HCT116 (cell line): Measurements from ENCODE around the gene ATP7B. TPM values are rescaled to one million over a fixed set of nuclear protein-coding genes. Genes with fewer than 3 reads are reported as not detected.

ENCODE experiments used
- ATAC-seq: fragments of 200-7000 bp; cut with Tn5 transposase; 2 replicates; pipeline ENCODE4 v1.9.1; 2020; ENCODE audit warnings: mild to moderate bottlenecking, moderate library complexity
- BruUV-seq: library from RNA; stranded (reverse); fragments of 400-500 nt; replicated peaks from 2 replicates; lab custom pipeline; 2021; lab: Mats Ljungman, UMichigan
- CTCF ChIA-PET: fragments of 300-600 bp; sonication (Branson Sonifier 250); formaldehyde crosslinking; loops from one replicate; lab custom pipeline; 2021; ENCODE audit warnings: antibody characterized with exemption; lab: Charles Lee
- POLR2A ChIA-PET: fragments of 300-600, 350-600 bp; sonication (Branson Sonifier 250); formaldehyde crosslinking; loops from one replicate; lab custom pipeline; 2021; ENCODE audit warnings: antibody characterized with exemption; lab: Charles Lee
- RAD21 ChIA-PET, 2 experiments: fragments of 300-600 bp; sonication (Branson Sonifier 250); formaldehyde crosslinking; loops; one replicate each; lab custom pipeline; 2023; ENCODE audit warnings: low total read pairs in 2 of 2; ENCODE audit not compliant: uncharacterized antibody in 2 of 2, unreplicated experiment in 2 of 2, low non-redundant PET in 1 of 2; lab: Charles Lee
- DNase-seq: peaks from one replicate; pipeline ENCODE4 v3.0.0-alpha.2; 2010; ENCODE audit warnings: low read depth, low spot score
- H2AFZ ChIP-seq: fragments of 200-600 bp; shearing (Covaris generic), sonication (generic); 2 replicates; pipeline ENCODE4 v1.6.1; 2017; ENCODE audit warnings: low read depth, mixed run types, mixed read lengths, antibody characterized with exemption, low read length; ENCODE audit not compliant: poor library complexity, severe bottlenecking
- H3K27ac ChIP-seq: 2 replicates; pipeline ENCODE4 v1.5.1; 2012; ENCODE audit warnings: low read depth, low read length
- H3K27me3 ChIP-seq: fragments of 200-600 bp; sonication (generic); 2 replicates; pipeline ENCODE4 v1.6.1; 2016; ENCODE audit warnings: mixed run types, low read length, mixed read lengths; ENCODE audit not compliant: insufficient read depth
- H3K36me3 ChIP-seq, 2 experiments: fragments of 200-500 bp in 1 of 2; fragments of 200-600 bp in 1 of 2; sonication (Bioruptor generic) in 1 of 2; sonication (generic) in 1 of 2; 2 replicates each; pipeline versions ENCODE4 v1.5.1 to v1.6.1; 2014 to 2016; ENCODE audit warnings: low read length in 2 of 2, inconsistent platforms in 1 of 2, mixed read lengths in 1 of 2, mixed run types in 1 of 2; ENCODE audit not compliant: insufficient read depth in 2 of 2, control insufficient read depth in 1 of 2
- H3K4me1 ChIP-seq, 2 experiments: fragments of 200-600 bp in 1 of 2; sonication (generic) in 1 of 2; 2 replicates each; pipeline versions ENCODE4 v1.5.1 to v1.6.1; 2012 to 2017; ENCODE audit warnings: low read length in 2 of 2, inconsistent platforms in 1 of 2, mild to moderate bottlenecking in 1 of 2, mixed read lengths in 1 of 2, mixed run types in 1 of 2, moderate library complexity in 1 of 2; ENCODE audit not compliant: insufficient read depth in 2 of 2, control insufficient read depth in 1 of 2
- H3K4me2 ChIP-seq: fragments of 200-600 bp; sonication (generic); 2 replicates; pipeline ENCODE4 v1.6.1; 2017; ENCODE audit warnings: mixed run types, low read length, mixed read lengths
- H3K4me3 ChIP-seq, 2 experiments: fragments of 200-600 bp in 1 of 2; sonication (generic) in 1 of 2; replicated peaks in 1 of 2; 2 replicates each; pipeline ENCODE4 v1.5.1; 2011 to 2016; ENCODE audit warnings: low read length in 2 of 2, control low read depth in 1 of 2, low read depth in 1 of 2, mild to moderate bottlenecking in 1 of 2, mixed read lengths in 1 of 2, mixed run types in 1 of 2
- H3K79me2 ChIP-seq: fragments of 200-600 bp; sonication (generic); 2 replicates; pipeline ENCODE4 v1.6.1; 2017; ENCODE audit warnings: mild to moderate bottlenecking, mixed run types, low read length, moderate library complexity, mixed read lengths; ENCODE audit not compliant: insufficient read depth
- H3K9ac ChIP-seq: fragments of 200-600 bp; sonication (generic); 2 replicates; pipeline ENCODE4 v1.6.1; 2016; ENCODE audit warnings: low read length, mixed read lengths
- H3K9me2 ChIP-seq: fragments of 200-600 bp; sonication (generic), shearing (Covaris generic); 2 replicates; pipeline ENCODE4 v1.6.1; 2017; ENCODE audit warnings: mixed run types, mild to moderate bottlenecking, moderate library complexity; ENCODE audit not compliant: insufficient read depth
- H3K9me3 ChIP-seq, 2 experiments: fragments of 200-500 bp in 1 of 2; fragments of 200-600 bp in 1 of 2; sonication (Bioruptor generic) in 1 of 2; sonication (generic) in 1 of 2; 2 replicates each; pipeline ENCODE4 v1.6.1; 2014 to 2017; ENCODE audit warnings: low read length in 2 of 2, mixed read lengths in 2 of 2, inconsistent platforms in 1 of 2, low read depth in 1 of 2, mild to moderate bottlenecking in 1 of 2, mixed run types in 1 of 2, moderate library complexity in 1 of 2; ENCODE audit not compliant: control insufficient read depth in 1 of 2, insufficient read depth in 1 of 2
- H4K20me1 ChIP-seq: fragments of 200-600 bp; sonication (generic), shearing (Covaris generic); 2 replicates; pipeline ENCODE4 v1.6.1; 2017; ENCODE audit warnings: mixed run types, mild to moderate bottlenecking, moderate library complexity; ENCODE audit not compliant: insufficient read depth
- CBX3 ChIP-seq: IDR thresholded peaks from 2 replicates; pipeline ENCODE4 v1.6.1; 2012; ENCODE audit warnings: low read depth
- CEBPB ChIP-seq: IDR thresholded peaks from 2 replicates; pipeline ENCODE4 v1.6.1; 2012; ENCODE audit warnings: low read depth
- CTCF ChIP-seq, 3 experiments: fragments of 200-600 bp in 1 of 3; sonication (generic) in 1 of 3; IDR thresholded peaks in 2 of 3; conservative IDR thresholded peaks in 1 of 3; 2 replicates each; pipeline ENCODE4 v1.5.1; 2012 to 2017; ENCODE audit warnings: low read depth in 2 of 3, low read length in 2 of 3, antibody characterized with exemption in 1 of 3, borderline replicate concordance in 1 of 3, control low read depth in 1 of 3, mild to moderate bottlenecking in 1 of 3, mixed read lengths in 1 of 3, mixed run types in 1 of 3, moderate library complexity in 1 of 3; ENCODE audit not compliant: insufficient read depth in 1 of 3
- ELF1 ChIP-seq: IDR thresholded peaks from 2 replicates; pipeline ENCODE4 v1.6.1; 2012; ENCODE audit warnings: low read depth, borderline replicate concordance
- EZH2 ChIP-seq: fragments of 200-600 bp; sonication (generic); IDR thresholded peaks from 2 replicates; pipeline ENCODE4 v1.6.1; 2017; ENCODE audit warnings: antibody characterized with exemption, mixed run types
- FOSL1 ChIP-seq: IDR thresholded peaks from 2 replicates; pipeline ENCODE4 v1.6.1; 2012; ENCODE audit warnings: low read depth
- JUND ChIP-seq: IDR thresholded peaks from 2 replicates; pipeline ENCODE4 v1.6.1; 2012
- MAX ChIP-seq: IDR thresholded peaks from 2 replicates; pipeline ENCODE4 v1.6.1; 2012
- POLR2A ChIP-seq: IDR thresholded peaks from 2 replicates; pipeline ENCODE4 v1.7.0; 2011; ENCODE audit warnings: borderline replicate concordance; ENCODE audit not compliant: insufficient read depth, insufficient read length; ENCODE audit errors: extremely low read depth
- POLR2AphosphoS5 ChIP-seq: IDR thresholded peaks from 2 replicates; pipeline ENCODE4 v1.6.1; 2011; ENCODE audit warnings: mild to moderate bottlenecking, low read depth, low read length, moderate library complexity
- RAD21 ChIP-seq: IDR thresholded peaks from 2 replicates; pipeline ENCODE4 v1.6.1; 2012; ENCODE audit warnings: low read depth, mild to moderate bottlenecking
- REST ChIP-seq: IDR thresholded peaks from 2 replicates; pipeline ENCODE4 v1.6.1; 2012; ENCODE audit warnings: low read depth
- SIN3A ChIP-seq: IDR thresholded peaks from 2 replicates; pipeline ENCODE4 v1.6.1; 2012; ENCODE audit warnings: low read depth
- SP1 ChIP-seq: IDR thresholded peaks from 2 replicates; pipeline ENCODE4 v1.6.1; 2012; ENCODE audit warnings: low read depth
- SRF ChIP-seq: IDR thresholded peaks from 2 replicates; pipeline ENCODE4 v1.6.1; 2012; ENCODE audit warnings: low read depth
- TCF7L2 ChIP-seq: IDR thresholded peaks from 2 replicates; pipeline ENCODE4 v1.7.0; 2011; ENCODE audit warnings: borderline replicate concordance, inconsistent platforms; ENCODE audit not compliant: insufficient read depth, insufficient read length; ENCODE audit errors: extremely low read depth
- YY1 ChIP-seq: IDR thresholded peaks from 2 replicates; pipeline ENCODE4 v1.6.1; 2011; ENCODE audit warnings: low read length, low read depth, moderate library complexity, mild to moderate bottlenecking; ENCODE audit not compliant: insufficient replicate concordance; ENCODE audit errors: extremely low read depth
- ZFX ChIP-seq: fragments of 450-650 bp; IDR thresholded peaks from 2 replicates; pipeline ENCODE4 v1.6.1; 2017
- intact Hi-C: fragments of 100-400 bp; cut with micrococcal nuclease; formaldehyde crosslinking; loops from 2 replicates; pipeline ENCODE4 v1.10.0; 2022
- total RNA-seq: library from RNA; stranded (reverse); gene quantifications from one replicate; pipeline ENCODE4 v1.2.1, GENCODE V29; 2021; ENCODE audit not compliant: unreplicated experiment

ATP7B gene
- total RNA-seq, 1 experiment from 2014 or later: 10.3 TPM

GRCh38 chr13:52026246-52026626, 15.0 kb upstream of the ATP7B start:
- peaks cover 7% of the 10 kb centered on the region; the same call in 1 of the 2 replicates for H3K79me2 ChIP-seq
- intact Hi-C loops: no loop called here
- BruUV-seq: no TSS peak
- no peak overlapping the region for H2AFZ ChIP-seq
- H3K4me3 ChIP-seq: no peak overlapping the region
- H3K9me2 ChIP-seq: no peaks in the 10 kb centered on the region
- peak; percentile 65 for ATAC-seq
- H3K4me2 ChIP-seq: no peak overlapping the region
- TF ChIP-seq POLR2AphosphoS5 (no peak), SRF (no peak), JUND (no peak), YY1 (no peak), RAD21 (no peak), POLR2A (no peak), CTCF (IDR thresholded peaks at IDR 0.05 in 2 of 3, conservative IDR thresholded peaks at IDR 0.05 in 1 of 3; ENCODE audit: borderline replicate concordance in 1 of 3, insufficient read depth in 1 of 3, low read depth in 2 of 3, low read length in 2 of 3) (no peak), CEBPB (no peak), ZFX (no peak), MAX (no peak), TCF7L2 (no peak), CBX3 (no peak), SP1 (no peak), EZH2 (no peak), REST (no peak), FOSL1 (no peak), ELF1 (no peak), SIN3A (no peak)
- TF ChIP-seq, all 23 proteins: peak for 0
- no peaks in the 10 kb centered on the region for H3K9me3 ChIP-seq
- H3K36me3 ChIP-seq: peaks cover 15% of the 10 kb centered on the region in 2 experiments; a peak in 3 of 4 replicates
- POLR2A ChIA-PET: no interaction called here
- H3K4me1 ChIP-seq: no peaks in the 10 kb centered on the region
- CTCF ChIA-PET: no interaction called here
- H4K20me1 ChIP-seq: no peaks in the 10 kb centered on the region
- no peak overlapping the region for H3K27ac ChIP-seq
- H3K27me3 ChIP-seq: no peaks in the 10 kb centered on the region
- no peak overlapping the region for H3K9ac ChIP-seq
- DNase-seq: no peak
- RAD21 ChIA-PET: no interaction called here
